ENCODE data around the gene APOE.

APOE gene

DNA sequence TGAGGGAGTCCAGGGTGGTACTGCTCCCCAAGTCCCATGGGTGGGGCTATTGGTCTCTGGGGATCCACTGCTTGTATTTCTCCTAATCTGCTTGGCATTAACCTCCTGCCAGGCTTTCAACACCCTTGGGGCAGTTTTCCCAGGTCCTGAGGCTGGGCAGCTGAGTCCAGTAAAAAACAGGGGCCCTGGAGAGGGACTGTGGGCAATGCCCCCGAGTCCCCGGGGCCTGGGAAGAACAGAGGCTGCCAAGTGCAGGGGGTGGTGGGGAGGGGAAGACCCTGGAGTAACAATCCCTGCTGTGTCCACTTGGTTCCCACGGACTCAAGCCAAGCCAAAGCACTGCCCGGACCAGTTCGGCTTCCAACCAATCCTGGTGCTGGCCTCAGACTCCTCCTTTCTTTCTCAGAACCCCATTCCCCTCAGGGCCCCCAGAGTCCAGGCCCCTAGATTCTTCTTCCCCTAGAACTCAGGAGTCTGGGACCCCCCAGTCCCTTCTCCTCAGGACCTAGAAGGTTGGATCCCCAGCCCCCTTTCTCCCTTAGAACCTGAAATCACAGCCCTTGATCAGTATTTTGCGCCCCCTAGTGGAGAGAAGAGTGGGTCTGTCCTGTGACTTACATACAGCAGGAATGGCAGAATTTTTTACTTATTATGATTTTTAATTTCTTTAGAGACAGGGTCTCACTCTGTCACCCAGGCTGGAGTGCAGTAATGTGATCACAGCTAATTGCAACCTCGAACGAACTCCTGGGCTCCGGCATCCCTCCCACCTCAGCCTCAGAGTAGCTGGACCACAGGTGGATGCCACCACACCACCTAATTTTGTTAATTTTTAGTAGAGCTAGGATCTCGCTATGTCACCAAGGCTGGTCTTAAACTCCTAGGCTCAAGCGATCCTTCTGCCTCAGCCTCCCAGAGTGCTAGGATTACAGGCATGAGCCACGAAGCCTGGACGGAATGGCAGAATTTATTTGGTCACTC, 45.9 kb downstream of the APOE start:
- peak; percentile 84 for DNase-seq (ENCODE audit: low spot score)

DNA sequence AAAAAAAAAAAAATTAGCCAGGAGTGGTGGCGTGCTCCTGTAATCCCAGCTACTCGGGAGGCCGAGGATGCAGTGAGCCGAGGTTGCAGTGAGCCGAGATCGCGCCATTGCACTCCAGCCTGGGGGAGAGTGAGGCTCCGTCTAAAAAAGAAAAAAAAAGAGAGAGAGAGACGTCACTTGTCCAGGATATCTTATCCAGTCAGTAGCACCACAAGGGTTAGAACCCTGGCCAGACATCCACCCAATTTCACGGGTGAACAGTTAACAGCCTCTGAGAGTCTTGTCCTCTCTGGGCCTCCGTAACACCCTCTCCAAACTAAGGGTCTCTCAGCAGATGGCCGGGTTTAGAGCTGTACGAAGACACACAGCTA, 48.7 kb downstream of the APOE start:
- DNase-seq (ENCODE audit: low spot score), result no peak

- DNase-seq (ENCODE audit: low spot score), result peak; percentile 98
Observed at GRCh38 chr19:44954649-44955504, 49.3 kb downstream of the APOE start, which contains the start of gene CLPTM1. TSS of gene CLPTM1 (plus strand) at chr19:44955380. CDS start at chr19:44955396, 16 bp downstream.

GRCh38 chr19:44955505-44956439, 50.2 kb downstream of the APOE start:
- DNase-seq (ENCODE audit: low spot score), result no peak

- no peak for DNase-seq (ENCODE audit: low spot score)
Observed at GRCh38 chr19:44957526-44957925, 51.9 kb downstream of the APOE start.

DNA sequence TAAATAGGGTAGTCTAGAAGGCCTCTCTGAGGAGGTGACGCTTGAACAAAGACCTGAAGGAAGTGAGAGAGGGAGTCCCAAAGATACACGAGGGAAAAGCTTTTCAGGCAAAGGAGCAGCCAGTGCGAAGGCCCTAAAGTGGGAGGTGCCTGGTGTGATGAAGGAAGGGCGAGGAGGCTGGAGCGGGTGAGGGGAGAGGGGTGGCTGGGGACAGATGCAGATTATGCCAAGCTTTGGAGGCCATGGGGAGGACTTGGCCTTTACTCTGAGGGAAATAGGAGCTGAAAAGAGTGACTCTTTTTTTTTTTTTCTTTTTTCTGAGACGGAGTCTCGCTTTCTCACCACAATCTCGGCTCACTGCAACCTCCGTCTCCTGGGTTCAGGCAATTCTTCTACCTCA, 52.5 kb downstream of the APOE start:
- no peak for DNase-seq (ENCODE audit: low spot score)

Data from hepatic stellate cell (primary cell).